GM19239 (cell line): ENCODE data around the gene RHEBL1.
A peak's percentile ranks its signal among the peaks of the same experiment; 100 is the strongest.
"Not testable (repeated sequence)": the region's sequence is repeated elsewhere in the genome, so short reads cannot be mapped to it uniquely, and the experiment has no call there.

Experiments
- DNase-seq: peaks from one replicate; pipeline ENCODE4 v3.0.0; 2011; ENCODE audit warnings: low spot score; ENCODE audit not compliant: insufficient read length
- FAIRE-seq: peaks from 2 replicates; lab custom pipeline; 2011; peaks lifted over from hg19 to GRCh38; lab: Jason Lieb, UNC

The RHEBL1 gene

DNA sequence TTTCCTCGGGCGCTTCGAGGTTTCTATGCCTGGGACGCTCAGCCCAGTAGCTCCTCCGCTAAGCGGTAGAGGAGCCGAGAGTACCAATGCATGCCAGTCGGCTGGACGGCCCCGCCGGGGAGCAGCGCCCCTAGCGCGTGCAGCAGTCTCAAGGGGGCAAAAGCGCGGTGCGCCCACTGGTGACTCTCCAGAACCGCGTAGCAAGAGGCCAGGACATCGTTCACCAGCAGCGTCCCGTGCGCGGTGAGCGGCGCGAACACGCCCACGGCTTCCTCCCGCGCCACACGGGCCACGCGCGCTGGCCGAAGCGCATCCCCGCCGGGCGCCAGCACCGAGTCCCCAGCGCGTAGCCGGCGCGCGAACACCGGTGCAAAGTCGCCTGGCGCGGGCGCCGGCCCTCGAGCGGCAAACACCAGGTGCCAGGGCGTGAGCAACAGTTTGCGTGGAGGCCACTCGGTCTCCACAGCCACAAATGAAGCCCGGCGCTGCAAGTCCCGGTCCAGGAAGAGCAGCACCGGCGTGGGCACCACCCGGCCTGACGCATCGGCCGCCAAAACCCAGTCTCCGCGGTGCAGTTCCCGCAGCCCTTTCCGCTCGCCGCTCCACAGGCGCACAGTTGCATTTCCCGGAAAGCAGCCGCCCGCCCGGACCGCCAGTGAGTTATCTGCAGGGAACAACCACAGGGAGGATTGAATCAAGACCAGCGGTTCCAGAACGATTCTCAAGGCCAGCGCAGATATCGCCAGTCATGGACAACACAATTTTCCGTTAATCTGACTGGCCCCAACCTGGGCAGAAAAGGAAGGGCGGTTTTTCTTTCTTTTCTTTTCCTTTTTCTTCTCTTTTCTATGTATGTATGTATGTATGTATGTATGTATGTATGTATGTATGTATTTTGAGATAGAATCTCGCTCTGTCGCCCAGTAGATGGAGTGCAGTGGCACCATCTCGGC is 20.3 kb upstream of the RHEBL1 start:
- DNase-seq, result no peak
- FAIRE-seq, result no peak

DNA sequence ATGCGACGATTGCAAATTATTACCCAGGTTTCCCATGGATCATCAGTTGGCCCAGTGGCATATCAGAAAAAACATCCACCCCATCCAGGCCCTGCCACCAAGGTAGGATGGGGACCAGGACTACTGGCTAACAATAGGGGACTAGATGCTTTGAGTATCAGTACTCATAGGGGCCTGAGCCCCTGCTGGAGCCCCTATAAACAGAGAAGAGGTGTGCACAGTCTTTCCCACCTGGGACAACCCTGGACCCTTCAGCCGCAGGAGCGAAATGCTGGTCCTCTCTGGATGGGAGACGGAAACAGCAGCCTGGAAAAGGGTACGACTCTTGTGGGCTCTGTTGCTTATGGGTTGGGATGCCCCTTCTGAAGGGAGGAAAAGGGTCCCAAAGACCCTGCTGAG is 19.2 kb upstream of the RHEBL1 start:
- FAIRE-seq, result no peak
- DNase-seq, result no peak

DNA sequence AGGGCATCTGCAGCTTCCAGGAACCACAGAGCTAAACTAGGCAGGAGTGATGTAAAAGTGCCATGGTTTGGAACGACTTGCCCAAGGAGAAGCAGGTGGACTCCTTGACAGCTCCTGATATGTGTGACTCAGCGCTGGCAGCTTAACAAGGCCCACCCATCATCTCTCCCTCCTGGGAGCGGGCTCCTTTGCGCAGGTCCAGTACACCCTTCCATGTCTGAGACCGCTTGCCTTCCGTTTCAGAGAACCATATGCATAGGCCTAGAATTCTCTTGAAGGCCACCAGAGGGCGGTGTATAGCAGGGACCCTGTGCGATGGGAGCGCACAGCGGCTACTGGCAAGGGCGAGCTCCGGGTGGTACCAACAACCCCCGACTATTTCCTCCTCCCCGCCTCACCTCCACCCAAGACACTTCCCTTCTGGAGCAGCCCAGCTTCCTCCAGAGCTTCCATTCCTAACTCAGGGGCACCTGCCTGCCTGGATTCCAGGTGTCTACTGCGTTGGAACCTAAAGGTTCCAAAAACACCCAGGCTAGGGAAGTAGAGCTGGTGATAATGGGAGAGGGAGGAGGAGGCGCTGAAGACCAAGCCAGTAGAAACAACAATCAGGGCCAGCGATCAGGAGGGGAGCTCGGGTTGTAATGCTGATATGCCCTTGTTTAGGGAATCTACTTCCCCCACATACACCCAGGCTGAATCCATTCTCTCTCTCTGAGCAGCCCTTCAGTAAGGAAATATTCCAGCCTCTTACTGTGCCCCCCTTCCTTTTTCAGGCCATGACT is 18.6 kb upstream of the RHEBL1 start:
- peak; percentile 88 for DNase-seq
- peak; percentile 87 for FAIRE-seq

DNA sequence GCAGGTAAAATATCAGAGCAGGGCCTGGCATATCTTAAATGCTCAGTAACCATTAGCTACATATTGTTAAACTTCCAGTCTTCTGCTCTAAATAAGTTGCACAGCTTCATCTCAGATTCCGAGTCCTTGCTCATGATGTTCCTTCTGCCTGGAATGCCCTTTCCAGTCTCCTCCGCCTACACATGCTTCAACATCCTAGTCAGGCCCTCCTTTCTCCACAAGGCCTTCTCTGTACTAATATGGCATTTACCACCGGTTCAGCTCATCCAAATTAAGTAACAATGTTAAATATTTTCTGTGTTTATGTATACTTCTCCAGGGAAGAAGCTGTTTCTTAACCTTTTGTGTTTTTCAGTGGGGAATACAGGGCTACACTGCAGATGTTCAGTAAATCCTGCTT is 16.3 kb upstream of the RHEBL1 start:
- FAIRE-seq (no peak), DNase-seq (no peak)

DNA sequence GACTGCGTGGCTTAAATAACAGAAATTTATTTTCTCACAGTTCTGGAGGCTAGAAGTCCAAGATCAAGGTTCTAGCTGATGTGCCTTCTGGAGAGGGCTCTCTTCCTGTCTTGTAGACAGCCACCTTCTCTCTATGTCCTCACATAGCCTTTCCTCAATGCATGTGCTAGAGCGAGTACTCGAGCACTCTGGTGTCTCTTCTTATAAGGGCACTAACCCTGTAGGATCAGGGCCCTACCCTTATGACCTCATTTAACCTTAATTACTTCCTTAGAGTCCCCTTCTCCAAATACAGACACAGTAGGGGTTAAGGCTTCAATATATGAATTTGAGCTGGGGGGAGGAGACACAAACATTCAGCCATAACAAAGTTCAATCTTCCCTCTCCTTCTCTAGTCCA is 14.7 kb upstream of the RHEBL1 start:
- no peak for FAIRE-seq
- DNase-seq, result no peak

DNA sequence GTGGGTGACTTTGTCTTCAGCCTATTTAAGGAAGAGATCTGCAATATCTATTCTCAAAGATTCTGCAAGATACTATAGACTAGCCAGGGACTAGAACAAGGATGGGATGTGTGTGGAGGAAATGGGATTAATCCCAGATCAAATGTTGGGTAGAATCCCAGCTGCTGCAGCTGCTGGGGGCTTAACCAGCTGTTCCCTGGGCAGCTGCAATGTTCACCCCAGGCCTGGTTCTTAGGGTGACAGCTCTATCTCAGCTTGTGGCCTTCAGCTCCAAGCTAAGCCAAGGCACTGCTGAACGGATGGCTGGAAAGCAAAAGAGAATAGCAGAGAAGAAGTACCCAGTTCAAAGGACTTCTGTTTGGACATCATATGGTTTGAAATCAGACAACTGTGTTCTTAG is 10.0 kb upstream of the RHEBL1 start:
- no peak for DNase-seq
- FAIRE-seq, result no peak

DNA sequence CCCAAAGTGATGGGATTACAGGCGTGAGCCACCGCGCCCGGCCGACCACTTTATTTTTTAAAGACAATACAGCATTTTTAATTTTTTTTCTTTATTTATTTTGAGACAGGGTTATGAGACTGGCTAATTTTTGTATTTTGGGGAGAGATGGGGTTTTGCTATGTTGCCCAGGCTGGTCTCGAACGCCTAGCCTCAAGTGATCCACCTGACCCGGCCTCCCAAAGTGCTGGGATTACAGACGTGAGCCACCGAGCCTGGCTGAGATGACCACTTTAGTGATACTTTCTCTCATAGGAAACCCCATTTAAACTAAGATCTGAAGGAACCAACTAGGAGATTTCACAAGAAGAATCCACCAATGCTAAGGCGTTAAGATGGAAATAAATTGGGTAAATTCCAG is 1.2 kb upstream of the RHEBL1 start:
- DNase-seq (no peak), FAIRE-seq (no peak)

DNA sequence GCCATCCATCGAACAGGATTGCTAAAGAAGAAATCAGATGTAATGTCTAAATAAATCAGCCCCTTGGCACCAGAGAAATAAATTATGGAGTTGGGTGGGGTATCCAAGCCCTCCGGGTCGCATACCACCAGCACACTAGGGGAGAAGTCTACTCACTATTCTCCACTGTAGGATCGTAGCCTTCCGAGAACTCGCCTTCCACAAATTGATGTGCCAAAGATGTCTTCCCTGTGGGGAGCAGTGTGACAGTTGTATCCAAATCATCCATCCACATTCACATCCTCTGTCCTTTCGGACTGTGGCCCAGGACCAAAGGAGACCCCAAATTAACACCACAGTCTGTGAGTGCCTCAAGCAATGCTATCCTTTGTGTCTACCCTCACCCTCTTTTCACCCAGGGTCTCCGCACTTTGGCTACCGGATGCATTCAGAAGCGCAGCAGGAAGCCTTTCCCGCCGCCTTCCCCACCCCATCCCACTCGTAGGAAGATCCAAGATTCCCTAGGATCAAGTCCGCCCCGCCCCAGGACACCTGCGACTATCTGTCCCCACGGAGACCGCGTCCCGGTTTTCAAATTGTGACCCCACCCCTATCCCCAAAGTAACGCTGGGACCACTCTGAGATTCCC is 786 bp downstream of the RHEBL1 start:
- FAIRE-seq, result no peak
- DNase-seq, result no peak

DNA sequence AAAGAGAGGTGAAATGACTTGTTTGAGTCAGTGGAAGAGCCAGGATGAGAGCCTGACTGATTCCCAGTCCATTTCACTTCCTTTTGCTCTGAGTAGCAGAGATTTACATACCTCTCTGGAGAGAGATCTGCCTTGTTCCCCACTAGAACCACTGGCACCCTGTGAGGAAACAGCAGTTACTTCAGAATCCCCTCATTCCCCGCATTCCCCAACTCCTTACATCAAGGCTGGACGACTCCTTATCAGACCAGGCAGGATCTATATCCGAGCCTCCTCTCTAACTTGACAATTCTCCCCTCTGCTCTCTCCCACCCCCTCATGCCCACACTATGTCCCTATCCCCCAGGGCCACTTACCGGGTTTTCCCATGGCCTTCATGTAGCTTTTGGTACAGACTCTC is 3.7 kb downstream of the RHEBL1 start:
- FAIRE-seq (no peak), DNase-seq (no peak)

DNA sequence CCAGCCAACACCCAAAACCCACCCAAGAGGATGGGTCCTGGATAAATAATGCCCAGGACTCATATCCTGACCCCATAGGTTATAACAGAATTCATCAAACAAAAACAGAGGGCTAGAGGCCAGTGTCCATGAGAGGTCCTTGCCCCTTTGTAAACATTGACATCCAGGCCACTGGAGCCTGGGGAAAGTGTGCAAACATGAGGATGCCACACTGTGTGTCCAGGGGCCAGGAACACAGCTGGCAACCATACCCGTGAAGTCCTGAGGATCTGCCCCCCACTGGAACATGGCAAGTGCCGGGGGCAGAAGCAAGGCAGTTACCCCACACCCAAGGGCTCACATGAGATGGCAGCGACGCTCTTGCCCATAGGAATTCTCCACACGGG is 5.0 kb downstream of the RHEBL1 start:
- FAIRE-seq (no peak), DNase-seq (no peak)

DNA sequence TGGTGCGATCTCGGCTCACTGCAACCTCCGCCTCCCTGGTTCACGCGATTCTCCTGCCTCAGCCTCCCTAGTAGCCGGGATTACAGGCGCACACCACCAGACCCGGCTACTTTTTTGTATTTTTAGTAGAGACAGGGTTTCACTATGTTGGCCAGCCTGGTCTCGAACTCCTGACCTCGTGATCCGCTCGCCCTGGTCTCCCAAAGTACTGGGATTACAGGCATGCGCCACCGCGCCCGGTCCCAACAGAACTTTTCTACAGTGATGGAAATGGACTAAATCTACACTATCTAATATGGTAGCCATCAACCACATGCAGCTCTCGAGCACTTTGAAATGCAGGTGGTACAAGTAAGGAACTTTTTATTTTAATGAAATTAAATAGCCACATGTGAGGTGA is 7.9 kb downstream of the RHEBL1 start:
- not testable (repeated sequence) for FAIRE-seq, DNase-seq

DNA sequence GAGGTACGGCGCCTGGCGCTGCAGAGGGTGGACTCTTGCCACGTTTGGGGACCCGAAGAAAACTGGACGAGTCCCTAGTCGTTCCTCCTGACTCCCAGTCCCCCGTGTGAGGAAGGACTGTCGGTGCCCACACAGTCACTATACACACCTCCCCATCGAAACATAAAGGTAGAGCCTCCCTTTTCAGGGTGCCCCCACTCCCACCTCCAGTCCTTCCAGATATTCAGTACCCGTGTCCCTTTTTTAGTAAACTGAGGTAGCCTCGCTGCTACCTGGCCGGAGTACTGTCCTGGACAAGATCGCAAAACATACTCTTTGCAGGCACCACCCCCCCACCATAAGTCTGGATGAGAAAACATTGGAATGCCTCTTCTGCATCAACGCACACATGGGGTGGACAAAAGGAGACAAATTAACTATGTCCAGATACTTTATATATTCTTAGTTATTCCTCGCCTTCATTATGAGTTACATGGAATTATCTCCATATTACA is 8.6 kb downstream of the RHEBL1 start:
- no peak for DNase-seq
- peak; percentile 69 for FAIRE-seq

DNA sequence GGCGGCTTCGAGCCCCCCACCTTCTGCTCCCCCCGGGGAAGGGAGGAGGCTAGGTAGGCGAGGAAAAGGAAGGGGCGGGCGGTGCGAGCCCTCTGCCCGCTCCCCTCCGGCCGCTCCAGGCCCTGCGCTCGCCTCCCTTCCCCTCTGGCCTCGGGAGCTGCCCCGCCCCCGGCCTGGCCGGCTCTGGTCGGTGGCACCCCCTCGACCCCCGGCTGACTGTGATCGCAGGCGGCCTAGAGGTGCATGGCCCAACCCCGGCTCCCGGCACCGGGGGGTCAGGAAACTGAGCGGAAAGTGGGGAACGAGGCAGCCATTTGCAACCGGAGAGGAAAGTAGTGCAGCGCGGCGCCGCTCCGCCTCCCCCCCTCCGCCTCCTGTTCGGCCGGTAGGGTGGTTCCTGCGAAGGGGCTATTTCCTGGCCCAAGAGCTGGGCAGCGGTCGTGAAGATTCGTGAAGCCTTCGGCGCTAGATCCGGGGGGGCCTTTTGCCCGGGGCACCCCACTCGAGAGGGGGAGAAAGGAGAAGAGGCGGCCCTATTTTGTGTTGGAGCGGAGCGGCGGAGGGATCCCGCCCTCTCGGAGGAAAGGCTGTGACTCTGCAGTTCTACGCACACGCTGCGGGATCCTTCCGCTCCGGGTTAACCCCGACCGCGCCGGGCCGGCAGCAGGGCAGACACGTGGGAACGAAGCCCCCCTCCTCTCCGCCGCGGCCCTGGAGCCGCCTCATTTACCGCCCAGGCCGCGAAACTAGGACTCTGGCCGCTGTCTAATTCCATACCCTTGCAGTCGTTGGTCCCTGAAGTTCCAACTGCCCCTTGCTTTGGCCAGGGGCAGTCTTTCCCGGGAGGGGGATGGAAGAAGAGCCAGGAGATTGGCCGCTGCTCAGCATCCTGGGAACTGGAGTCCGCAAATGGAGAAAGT is 9.3 kb downstream of the RHEBL1 start, which contains the start of gene KMT2D:
Gene KMT2D, minus strand, starts transcription at position 558 of the 920 bp plus-strand sequence. CDS start 5,470 bp downstream, outside the sequence.
- peak; percentile 90 for DNase-seq
- peak; percentile 56 for FAIRE-seq

DNA sequence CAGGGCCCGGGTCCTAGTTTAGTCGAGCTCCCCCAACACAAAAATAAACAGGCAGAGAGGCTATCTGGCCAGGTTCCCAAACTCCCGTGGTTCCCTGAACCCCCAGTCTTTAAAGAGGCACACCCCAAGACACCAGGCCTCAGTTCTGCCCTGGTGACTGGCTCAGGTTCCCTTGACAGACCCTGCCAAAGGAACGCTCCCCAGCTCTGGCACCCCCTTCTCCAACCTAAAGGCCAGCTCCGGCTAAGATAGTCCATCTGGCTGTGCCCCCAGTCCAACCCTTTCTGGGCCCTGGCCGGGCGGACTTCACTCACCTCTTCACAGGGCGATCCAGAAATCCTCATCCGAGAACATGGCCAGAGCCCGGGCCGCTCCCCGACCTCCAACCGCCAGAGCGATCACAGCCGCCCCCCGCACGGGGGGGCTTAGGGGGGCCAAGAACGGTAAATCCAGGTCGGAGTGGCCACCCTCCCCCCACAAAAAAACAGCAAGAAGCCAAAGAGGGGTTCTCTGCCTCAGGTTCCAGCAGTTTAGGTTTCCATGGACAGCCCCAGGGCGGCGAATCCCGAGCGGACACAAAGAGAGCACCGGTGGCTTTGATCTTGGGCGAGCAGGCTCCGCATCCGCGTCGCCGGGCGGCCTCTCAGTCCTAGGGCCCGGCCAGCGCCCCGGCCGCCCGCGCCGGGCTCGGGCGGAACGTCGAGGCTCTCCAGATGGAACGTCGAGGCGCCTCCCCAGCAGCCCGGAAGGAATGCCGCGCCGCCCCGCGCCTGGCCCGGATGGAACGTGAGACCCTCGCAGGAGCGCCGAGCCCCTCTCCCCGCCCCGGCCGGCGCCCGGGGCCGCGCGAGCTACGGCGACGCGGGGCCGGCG is 10.2 kb downstream of the RHEBL1 start:
- DNase-seq (no peak), FAIRE-seq (no peak)

DNA sequence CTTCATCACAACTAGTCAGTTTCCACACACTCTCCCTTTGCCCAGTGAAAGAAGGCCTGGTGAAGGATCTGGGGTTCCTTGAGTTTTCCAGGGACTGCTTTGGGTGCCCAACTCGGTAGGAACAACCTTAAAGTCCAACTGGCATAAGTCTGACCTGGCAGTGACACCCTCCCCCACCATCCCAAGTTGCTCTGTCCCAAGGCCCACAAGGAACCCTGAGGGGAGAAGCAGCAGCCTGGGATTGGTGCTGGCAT is 10.8 kb downstream of the RHEBL1 start:
- no peak for DNase-seq
- no peak for FAIRE-seq

DNA sequence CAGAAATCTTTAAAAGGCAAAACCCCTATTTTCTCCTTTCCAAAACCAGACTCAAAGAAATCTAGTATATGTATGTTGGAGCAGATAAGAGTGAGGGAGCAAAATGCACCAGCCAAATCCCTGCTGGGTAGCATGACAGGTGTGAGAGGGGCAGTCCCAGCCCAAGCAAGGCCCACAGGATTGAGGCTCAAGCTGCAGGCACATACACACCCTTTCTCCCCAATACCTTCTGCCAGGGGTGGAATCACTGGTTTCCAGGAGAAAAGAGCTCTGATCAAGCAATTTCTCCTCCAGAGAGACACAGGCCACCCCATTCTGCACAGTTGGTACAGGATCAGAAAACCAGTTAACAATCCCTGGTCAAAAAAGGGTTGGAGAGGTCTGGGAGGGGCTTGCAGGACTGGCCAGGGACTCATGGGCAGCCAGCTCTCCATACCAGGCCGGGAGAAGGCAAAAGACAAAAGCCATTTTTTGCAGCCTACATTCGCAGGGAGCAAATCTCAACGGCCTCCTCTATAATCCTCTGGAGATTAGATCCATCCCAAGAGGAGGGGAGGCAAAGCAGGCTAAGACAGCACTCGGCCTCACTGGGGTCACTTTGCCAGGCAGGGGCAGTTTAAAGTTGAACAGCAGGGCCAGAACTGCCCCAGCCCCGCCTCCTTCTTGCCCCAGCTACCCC is 11.3 kb downstream of the RHEBL1 start:
- no peak for FAIRE-seq
- no peak for DNase-seq

DNA sequence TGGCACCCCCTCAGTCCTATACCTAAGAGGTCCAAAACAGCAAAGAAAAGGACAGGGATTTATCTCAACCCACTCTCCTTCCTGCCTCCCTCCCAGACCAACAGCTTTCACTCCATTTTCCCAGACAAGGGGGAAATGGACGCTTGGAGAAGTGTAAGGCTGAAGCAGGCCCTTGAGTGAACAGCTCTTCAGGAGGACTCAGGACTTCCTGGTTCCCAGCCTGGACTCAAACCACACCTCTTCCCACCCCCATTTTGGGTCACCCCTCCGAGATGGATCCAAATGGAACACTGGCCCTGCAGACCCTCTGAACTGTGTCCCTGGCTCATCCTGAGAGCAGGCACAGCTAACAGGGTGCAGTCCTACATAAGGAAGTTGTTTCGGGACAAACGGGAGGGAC is 11.9 kb downstream of the RHEBL1 start:
- FAIRE-seq (no peak), DNase-seq (no peak)

DNA sequence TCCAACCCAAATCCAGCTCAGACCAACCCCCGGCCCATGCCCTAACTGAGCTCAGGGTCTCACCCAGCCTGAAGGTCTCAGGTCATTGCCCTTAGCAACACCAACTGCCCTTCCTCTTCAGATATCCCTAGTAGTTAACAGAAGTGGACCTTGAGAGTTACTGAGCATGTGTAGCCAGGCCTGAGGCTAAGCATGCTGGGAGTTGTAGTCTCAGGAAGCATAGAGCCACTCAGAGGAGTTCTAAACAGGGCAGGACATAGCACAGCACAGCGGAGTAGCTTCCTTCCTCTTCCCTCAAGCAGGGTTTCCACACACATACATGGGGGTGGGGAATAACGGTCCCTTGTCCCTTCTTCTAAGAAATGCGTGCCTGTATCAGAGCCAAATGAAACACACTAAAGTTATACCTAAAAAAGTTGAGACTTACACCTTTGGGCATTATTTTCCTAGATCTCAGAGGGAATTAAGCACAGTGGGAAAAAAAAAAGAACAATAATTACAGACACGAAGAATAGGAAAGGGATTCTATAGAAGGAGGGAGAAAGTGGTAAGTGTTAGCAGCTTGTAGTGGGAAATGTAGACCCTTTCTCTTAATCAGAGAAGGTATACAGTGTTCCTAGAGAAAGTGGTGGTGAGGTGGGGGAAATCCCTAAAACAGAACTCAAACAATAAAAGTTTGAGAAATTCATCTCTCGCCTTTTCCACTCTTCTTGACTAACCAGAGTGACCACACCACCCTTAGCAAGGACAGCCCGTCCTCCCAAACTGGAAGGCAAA is 13.6 kb downstream of the RHEBL1 start:
- DNase-seq, result peak; percentile 94
- FAIRE-seq, result peak; percentile 99
